Urothelium cell line (cell line): ENCODE results near the gene ATG4B.

ENCODE experiments used
- DNase-seq: peaks from one replicate; pipeline ENCODE4 v3.0.0; 2011; ENCODE audit warnings: low spot score, mixed read lengths
- FAIRE-seq: peaks from 2 replicates; lab custom pipeline; 2011; peaks lifted over from hg19 to GRCh38; lab: Jason Lieb, UNC

The ATG4B gene

GRCh38 chr2:241612156-241613016 lies 25.1 kb upstream of the ATG4B start:
- FAIRE-seq (no peak), DNase-seq (no peak)

DNA sequence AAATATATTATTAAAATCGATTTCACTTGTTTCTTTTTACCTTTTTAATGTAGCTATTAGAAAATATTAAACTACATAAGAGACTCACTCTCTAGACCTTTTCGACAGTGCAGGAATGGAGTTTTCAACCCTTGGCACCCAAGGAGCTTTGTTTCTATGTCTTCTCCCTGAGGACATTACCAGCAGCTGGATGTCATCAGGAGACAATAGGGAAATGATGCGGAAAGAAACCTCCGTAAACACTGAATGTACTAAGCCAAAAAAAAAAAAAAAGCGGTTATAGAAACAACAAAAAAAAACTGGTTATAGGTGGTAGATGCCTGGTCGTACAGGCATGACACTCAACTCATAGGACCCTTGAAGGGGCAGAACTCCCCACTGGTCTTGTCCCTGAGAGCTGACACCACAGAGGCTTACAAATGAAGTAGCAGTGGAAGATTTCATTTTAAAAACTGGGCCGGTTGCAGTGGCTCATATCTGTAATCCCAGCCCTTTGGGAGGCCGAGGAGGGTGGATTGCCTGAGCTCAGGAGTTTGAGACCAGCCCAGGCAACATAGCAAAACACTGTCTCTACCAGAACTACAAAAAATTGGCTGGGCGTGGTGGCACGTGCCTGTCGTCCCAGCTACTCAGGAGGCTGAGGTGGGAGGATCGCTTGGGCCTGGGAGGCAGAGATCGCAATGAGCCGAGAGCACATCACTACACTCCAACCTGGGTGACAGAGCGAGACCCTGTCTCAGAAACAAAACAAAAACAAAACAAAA lies 24.3 kb upstream of the ATG4B start:
- no peak for FAIRE-seq

DNA sequence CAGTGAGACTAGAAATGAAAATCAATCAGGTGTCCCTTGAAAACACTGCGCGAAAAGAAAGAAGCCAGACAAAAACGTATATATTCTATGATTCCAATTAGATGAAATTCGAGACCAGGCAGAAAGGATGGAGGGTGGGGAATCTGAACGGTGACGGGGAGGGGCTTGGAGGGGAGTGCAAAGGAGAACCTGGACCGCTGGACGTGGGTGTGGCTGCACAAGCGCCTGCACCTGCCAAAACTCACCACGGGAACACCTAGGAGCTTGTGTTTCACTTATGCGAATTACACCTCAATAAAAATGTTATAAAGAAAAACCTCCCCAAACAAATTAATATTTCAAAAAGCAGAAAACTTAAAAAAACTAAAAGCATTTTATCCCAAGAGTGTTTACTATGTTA lies 22.5 kb upstream of the ATG4B start:
- DNase-seq (no peak), FAIRE-seq (no peak)

More for the DNA sequence above, 24.3 kb upstream of the ATG4B start:
- DNase-seq = no peak

DNA sequence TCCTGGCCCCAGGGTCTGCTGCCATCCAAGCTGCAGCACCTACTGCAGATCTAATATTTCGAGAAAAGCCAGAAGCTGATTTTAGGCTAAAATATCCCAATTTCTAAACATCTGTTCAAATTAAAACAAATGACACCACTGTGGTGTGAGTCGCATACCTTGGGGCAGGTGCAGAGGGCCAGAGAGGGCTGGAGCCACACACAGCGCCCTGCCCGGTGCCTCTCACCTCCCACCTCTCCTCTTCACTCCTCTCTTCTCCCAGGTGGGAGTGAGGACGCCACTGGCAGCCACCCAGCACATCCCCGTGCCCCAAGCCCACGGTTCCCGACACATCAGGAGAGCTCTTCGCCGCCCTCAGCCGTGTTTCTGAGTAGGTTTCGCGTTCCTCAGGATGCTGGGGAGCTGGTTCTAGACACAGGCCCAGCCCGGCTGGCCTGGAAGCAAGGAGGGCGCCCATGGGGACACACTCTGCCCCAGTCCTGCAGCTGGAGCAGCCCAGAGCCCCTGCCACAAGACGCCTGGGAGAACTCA lies 21.9 kb upstream of the ATG4B start:
- FAIRE-seq = no peak
- DNase-seq = no peak

DNA sequence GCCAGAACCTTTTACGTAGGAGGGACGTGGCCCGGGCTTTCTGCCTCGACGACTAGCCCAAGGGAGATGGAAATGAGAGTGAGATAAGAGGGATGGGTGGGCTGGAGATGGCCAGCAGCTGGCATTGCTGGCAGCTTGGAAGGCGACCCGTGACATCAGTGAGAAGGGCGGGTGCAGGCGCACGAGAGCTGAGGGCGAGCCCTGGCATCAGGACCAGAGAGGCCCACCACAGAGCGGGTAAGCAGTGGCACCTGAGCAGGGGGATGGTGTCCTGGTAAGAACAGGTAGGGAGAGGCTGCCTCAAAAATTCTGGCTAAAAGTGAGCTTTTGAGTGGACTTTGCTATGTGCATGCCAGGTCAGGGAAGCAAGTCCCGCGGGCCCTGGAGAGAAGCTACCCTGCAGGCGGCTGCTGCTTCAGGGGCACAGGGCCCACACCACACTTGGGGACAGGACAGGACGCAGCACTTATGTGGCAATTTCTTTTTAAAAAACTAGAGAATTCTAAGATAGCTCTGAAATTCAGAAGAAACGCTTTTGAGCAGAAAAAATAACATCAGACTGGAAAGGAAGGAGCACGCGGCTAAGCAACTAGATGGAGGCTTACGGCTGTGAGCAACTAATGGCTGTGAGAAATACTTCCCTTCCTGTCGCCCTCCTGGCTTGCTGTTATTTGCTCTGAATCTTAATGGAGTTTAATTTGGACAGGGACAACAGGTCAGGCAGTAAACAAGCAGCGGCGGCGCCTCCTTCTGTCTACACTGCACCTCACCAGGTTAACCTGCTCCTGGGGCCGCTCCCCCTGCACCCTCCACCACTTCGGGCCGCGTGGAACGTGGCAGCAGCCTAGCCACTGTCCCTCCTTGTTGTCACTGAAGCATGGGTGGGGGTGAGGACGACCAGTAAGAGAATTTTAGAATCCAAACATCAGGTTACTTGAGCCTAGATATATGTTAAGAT lies 21.0 kb upstream of the ATG4B start:
- DNase-seq (no peak), FAIRE-seq (no peak)

GRCh38 chr2:241617431-241618154 lies 19.9 kb upstream of the ATG4B start:
- no peak for DNase-seq
- no peak for FAIRE-seq

DNA sequence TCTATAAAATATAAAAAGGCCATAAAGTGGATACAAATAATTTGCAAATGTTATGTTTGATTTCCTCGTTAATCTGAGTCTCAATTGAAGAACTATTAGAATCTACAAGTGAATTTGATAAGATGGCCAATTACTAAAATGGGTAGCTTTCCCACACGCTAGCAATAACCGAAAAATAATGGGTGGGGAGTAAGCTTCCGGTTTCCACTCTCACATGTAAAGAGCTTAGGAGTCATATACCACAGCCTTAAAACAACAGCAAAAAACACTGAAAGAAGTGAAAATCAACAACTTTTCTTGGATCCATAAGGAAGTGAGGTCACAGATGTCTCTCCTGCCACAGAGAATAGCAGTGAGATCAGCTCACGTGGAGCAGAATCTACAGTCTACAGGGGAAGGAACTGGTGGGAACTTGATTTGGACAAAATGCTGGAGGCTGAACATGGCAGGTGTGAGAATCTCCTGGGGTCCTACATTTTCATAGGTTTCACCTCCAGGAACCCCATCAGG lies 19.1 kb upstream of the ATG4B start:
- DNase-seq (no peak), FAIRE-seq (no peak)

DNA sequence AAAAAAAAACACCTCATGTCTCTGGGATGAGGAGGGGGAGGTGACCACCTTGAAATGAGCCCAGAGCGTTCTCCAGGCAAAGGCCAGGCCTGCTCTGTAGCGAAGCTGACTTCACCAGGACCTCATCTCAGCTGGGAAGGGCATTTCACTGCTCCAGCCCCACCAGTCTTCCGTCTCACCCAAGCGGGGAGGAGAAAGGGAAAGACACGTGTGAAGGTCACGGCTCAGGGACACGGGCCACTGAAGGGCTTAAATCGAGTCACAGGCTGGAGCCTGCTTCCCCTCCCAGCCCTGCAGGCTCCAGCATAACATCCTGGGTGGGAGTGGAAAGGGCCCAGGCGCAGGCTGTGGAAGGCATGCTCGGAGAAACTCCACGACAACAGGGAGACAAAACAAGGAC lies 18.7 kb upstream of the ATG4B start:
- no peak for DNase-seq
- FAIRE-seq = no peak

DNA sequence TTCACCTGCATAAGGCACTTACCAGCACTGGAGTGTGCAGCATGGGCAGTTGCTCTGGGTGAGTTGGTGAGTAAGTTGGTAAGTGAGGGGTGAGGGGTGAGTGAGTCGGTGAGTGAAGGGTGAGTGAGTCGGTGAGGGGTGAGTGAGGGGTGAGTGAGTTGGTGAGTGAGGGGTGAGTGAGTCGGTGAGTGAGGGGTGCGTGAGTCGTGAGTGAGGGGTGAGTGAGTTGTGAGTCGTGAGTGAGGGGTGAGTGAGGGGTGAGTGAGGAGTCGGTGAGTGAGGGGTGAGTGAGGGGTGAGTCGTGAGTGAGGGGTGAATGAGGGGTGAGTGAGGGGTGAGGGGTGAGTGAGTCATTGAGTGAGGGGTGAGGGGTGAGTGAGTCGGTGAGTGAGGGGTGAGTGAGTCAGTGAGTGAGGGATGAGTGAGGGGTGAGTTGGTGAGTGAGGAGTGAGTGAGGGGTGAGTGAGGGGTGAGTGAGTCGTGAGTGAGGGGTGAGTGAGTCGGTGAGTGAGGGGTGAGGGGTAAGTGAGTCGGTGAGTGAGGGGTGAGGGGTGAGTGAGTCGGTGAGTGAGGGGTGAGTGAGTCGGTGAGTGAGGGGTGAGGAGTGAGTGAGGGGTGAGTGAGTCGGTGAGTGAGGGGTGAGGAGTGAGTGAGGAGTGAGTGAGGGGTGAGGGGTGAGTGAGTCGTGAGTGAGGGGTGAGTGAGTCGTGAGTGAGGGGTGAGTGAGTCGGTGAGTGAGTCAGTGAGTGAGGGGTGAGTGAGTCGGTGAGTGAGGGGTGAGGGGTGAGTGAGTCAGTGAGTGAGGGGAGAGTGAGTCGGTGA lies 17.7 kb upstream of the ATG4B start:
- FAIRE-seq = peak; percentile 78
- DNase-seq = no peak

GRCh38 chr2:241620419-241620769 lies 17.1 kb upstream of the ATG4B start:
- no peak for DNase-seq
- no peak for FAIRE-seq

DNA sequence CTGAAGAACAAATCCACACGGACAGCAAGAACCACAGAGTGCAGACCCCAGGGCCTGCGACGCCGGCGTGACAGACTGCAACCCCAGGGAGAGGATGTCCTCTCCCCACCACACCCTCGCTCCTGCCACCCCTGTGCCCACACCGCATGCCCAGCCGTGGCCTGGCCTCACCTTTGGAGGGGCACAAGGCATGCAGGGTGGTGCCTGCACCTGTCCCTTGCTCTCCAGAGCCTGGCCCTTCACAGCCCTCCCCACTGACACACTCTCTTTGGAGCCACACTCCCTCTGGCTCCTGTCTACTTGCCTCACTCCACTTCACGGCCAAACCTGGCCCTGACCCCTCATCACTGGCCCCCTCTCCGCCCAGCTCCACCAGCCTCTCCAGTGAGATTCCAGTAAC lies 9.8 kb upstream of the ATG4B start:
- no peak for FAIRE-seq
- no peak for DNase-seq

GRCh38 chr2:241629762-241630435 lies 7.6 kb upstream of the ATG4B start:
- DNase-seq (no peak), FAIRE-seq (no peak)

DNA sequence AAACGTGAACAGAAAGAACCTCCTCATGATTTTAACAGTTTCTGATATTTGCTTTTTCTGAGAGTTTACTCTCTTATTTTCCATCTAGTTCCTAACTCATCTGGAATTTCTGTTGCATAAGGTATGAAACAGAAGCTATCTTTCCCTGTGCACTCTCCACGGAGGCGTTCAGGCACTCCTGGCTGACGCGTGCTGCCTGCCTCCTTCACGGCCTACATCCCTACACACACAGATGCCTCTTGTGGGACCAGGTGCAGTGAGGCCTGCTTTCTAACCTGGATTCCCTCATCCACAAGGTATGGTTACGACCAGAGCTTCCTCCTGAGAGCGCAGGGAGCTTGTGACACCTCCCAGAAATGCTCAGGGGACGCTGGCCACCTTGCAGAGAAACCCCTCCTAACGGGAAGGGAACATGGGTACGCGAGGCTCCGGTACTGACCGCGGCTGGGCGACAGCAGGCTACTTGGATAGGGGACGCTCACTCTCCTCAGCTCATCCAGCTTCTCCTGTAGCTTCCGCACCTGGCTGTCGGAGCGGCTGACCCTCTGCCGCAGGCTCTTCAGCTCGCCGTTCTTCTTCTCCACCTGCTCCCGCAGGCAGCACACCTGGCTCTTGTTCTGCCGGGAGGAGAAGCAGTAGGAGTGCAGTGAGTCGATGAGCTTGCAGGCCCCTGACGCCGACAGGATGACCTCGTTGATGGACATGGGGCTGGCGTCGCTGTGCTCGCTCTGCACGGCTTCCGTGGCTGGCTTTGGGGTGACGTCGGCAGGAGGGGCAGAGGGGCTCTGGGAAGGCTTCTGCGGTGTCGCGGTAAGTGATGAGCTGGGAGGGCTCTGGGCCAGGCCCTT lies 4.8 kb upstream of the ATG4B start:
- DNase-seq (no peak), FAIRE-seq (no peak)

DNA sequence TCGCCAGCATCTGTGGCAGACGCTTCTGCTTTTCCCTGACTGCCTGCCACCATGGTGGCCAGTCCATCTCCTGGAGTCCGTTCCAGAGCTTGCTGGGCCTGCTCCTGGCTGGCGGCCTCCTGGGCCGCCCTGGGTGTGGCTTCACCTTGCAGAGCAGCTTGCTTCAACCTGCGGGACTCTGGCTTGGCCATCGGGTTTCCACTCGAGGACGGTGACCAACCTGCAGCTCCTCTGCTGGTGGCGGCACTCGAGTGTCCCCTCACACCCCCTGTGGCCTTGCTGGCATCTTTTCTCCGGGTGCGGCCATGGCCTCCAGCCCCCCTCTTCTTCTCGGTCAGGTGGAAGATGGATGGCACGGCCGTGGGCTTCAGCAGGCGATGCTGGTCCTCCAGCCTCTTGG lies 3.9 kb upstream of the ATG4B start:
- no peak for DNase-seq
- no peak for FAIRE-seq

GRCh38 chr2:241635756-241636155 lies 1.7 kb upstream of the ATG4B start:
- no peak for FAIRE-seq
- no peak for DNase-seq

- peak; percentile 49 for DNase-seq
- FAIRE-seq = no peak
Measured at GRCh38 chr2:241636182-241637017, 1.1 kb upstream of the ATG4B start.
